Measurements from ENCODE around the gene RPL27A. TPM values are rescaled to one million over a fixed set of nuclear protein-coding genes. Genes with fewer than 3 reads are reported as not detected.

The RPL27A gene
- total RNA-seq, 3 donors from 2014 or later (not counting 1 experiment from before 2014, with no cell fraction given): 672 to 1,208 (median 807) TPM

DNA sequence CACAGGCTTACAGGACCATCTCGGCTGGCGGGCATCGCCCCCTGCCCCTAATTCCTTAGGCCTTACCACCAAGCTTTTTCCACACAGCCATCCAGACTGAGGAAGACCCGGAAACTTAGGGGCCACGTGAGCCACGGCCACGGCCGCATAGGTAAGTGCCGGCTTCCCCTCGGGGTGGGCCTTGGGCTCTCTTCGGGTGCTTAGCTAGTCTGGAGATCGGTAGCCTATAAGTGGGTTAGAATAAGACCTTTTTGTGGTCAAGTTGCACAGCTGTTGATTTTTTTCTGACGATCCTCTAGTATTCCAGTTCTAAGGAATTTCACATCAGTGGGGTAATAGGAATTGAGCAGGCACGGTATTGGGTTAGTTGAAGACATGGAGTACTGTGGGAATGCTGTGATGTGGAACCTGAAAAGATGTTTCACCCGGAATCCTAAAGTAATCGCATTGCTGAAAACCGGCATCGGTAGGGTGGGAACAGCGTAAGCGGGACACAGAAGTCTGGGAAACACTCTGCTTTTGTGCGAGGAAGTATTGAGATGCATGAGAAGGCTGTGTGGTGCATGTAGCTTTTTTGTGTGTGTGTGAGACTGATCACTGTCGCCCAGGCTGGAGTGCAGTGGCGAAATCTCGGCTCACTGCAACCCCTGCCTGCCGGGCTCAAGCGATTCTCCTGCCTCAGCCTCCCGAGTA, 669 bp downstream of the RPL27A start:
- H3K27ac Mint-ChIP-seq: peak overlapping the region; percentile 93
- H3K27me3 Mint-ChIP-seq (ENCODE audit: low read depth in 2 of 2): no peaks in the 10 kb centered on the region
- Histone ChIP-seq H3K9me3 (ENCODE audit: control insufficient read depth, insufficient read depth, low read length) (no peaks in the 10 kb centered on the region), H3K4me1 (ENCODE audit: control insufficient read depth, insufficient read depth, low read length) (peaks cover 28% of the 10 kb centered on the region), H3K36me3 (ENCODE audit: control insufficient read depth, insufficient read depth, low read length) (peaks cover 35% of the 10 kb centered on the region), H3K27ac (ENCODE audit: low read length) (peak overlapping the region; percentile 78), H3K4me3 (ENCODE audit: low read length) (peak overlapping the region; percentile 58), H3K27me3 (ENCODE audit: control insufficient read depth, insufficient read depth, low read length) (no peaks in the 10 kb centered on the region)
- peaks cover 38 to 44% of the 10 kb centered on the region in 2 donors for H3K4me1 Mint-ChIP-seq
- no peaks in the 10 kb centered on the region for H3K36me3 Mint-ChIP-seq
- intact Hi-C loops (cut with micrococcal nuclease): loop anchor here (5.0 kb wide), 1 partner anchor 94 kb away; no protein-coding TSS in a partner anchor
- no peaks in the 10 kb centered on the region for H3K9me3 Mint-ChIP-seq
- WGBS (ENCODE audit: insufficient coverage): 7% methylated on average over 27 of the region's 27 CpGs
- no peak for ATAC-seq
- peak in 1 of 2 donors; percentile 19 for DNase-seq
- TF ChIP-seq, protein P1, sequence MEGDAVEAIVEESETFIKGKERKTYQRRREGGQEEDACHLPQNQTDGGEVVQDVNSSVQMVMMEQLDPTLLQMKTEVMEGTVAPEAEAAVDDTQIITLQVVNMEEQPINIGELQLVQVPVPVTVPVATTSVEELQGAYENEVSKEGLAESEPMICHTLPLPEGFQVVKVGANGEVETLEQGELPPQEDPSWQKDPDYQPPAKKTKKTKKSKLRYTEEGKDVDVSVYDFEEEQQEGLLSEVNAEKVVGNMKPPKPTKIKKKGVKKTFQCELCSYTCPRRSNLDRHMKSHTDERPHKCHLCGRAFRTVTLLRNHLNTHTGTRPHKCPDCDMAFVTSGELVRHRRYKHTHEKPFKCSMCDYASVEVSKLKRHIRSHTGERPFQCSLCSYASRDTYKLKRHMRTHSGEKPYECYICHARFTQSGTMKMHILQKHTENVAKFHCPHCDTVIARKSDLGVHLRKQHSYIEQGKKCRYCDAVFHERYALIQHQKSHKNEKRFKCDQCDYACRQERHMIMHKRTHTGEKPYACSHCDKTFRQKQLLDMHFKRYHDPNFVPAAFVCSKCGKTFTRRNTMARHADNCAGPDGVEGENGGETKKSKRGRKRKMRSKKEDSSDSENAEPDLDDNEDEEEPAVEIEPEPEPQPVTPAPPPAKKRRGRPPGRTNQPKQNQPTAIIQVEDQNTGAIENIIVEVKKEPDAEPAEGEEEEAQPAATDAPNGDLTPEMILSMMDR (IDR thresholded peaks at IDR 0.05): no peak
- H3K4me3 Mint-ChIP-seq: peak overlapping the region; percentile 87

DNA sequence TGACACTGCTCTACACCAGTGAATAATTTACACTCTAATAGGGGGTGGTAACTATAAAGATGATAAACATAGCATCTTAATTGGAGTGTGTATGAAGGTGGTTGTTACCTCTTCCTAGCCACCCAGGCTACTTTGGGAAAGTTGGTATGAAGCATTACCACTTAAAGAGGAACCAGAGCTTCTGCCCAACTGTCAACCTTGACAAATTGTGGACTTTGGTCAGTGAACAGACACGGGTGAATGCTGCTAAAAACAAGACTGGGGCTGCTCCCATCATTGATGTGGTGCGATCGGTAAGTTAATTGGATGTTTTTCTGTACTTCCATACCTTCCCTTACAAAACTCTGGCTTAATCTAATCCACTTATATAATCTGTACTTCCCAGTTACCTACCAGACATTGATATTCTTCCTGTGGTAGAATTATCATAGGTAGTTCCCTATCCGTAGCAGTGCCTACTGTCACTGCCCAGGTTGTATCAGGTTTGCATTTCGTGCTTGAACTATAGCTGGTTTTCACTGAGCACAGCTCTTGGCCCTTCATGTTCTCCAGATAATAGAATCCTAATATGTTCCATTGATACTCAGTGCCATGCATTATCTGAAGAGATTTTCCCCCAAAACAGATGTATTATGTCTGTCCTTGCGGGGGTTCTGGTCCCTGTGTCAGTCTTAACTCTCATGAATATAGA, 2.2 kb downstream of the RPL27A start:
- Histone ChIP-seq H3K36me3 (ENCODE audit: control insufficient read depth, insufficient read depth, low read length) (peaks cover 31% of the 10 kb centered on the region), H3K9me3 (ENCODE audit: control insufficient read depth, insufficient read depth, low read length) (no peaks in the 10 kb centered on the region), H3K27ac (ENCODE audit: low read length) (peak overlapping the region; percentile 6), H3K27me3 (ENCODE audit: control insufficient read depth, insufficient read depth, low read length) (no peaks in the 10 kb centered on the region), H3K4me1 (ENCODE audit: control insufficient read depth, insufficient read depth, low read length) (peaks cover 32% of the 10 kb centered on the region), H3K4me3 (ENCODE audit: low read length) (no peak overlapping the region)
- H3K4me1 Mint-ChIP-seq: peaks cover 52 to 57% of the 10 kb centered on the region in 2 donors
- intact Hi-C loops (cut with micrococcal nuclease): loop anchor here (5.0 kb wide), 1 partner anchor 93 kb away; no protein-coding TSS in a partner anchor
- 84% methylated on average over 3 of the region's 6 CpGs for WGBS (ENCODE audit: insufficient coverage)
- no peaks in the 10 kb centered on the region for H3K9me3 Mint-ChIP-seq
- DNase-seq (no peak), ATAC-seq (no peak)
- H3K36me3 Mint-ChIP-seq: no peaks in the 10 kb centered on the region
- no peaks in the 10 kb centered on the region for H3K27me3 Mint-ChIP-seq (ENCODE audit: low read depth in 2 of 2)
- peak overlapping the region; percentile 93 for H3K27ac Mint-ChIP-seq
- H3K4me3 Mint-ChIP-seq: peak overlapping the region; percentile 45
- TF ChIP-seq, protein P1 (IDR thresholded peaks at IDR 0.05): no peak

DNA sequence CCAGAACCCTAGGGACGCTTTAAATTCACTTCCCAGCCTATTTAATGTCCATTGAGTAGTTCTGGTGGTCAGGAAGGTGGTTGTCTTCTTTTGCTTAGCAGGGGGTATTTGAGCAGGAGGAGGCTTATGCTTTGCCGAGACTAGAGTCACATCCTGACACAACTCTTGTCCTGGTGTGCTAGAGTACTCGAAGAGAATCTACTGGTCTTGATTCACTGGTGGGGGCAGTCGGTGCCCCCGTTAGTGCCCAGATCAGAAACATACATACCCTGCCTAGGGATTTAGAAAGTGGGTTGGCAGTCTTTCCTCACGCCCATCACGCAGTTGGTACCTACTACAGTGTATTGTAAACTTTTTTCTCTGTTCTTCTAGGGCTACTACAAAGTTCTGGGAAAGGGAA, 2.7 kb downstream of the RPL27A start:
- no peak overlapping the region for H3K27ac ChIP-seq (ENCODE audit: low read length)
- H3K9me3 Mint-ChIP-seq: no peaks in the 10 kb centered on the region
- peaks cover 32% of the 10 kb centered on the region for H3K4me1 ChIP-seq (ENCODE audit: control insufficient read depth, insufficient read depth, low read length)
- H3K9me3 ChIP-seq (ENCODE audit: control insufficient read depth, insufficient read depth, low read length): no peaks in the 10 kb centered on the region
- H3K4me3 Mint-ChIP-seq: peak overlapping the region; percentile 45
- DNase-seq: no peak
- no peak for ATAC-seq
- no peaks in the 10 kb centered on the region for H3K27me3 ChIP-seq (ENCODE audit: control insufficient read depth, insufficient read depth, low read length)
- H3K27me3 Mint-ChIP-seq (ENCODE audit: low read depth in 2 of 2): no peaks in the 10 kb centered on the region
- TF ChIP-seq, protein P1 (IDR thresholded peaks at IDR 0.05): no peak
- no peaks in the 10 kb centered on the region for H3K36me3 Mint-ChIP-seq
- H3K36me3 ChIP-seq (ENCODE audit: control insufficient read depth, insufficient read depth, low read length): peaks cover 31% of the 10 kb centered on the region
- H3K27ac Mint-ChIP-seq: peak overlapping the region; percentile 30 to 52
- H3K4me3 ChIP-seq (ENCODE audit: low read length): no peak overlapping the region
- peaks cover 57 to 62% of the 10 kb centered on the region in 2 donors for H3K4me1 Mint-ChIP-seq
- 72% methylated on average over 6 of the region's 7 CpGs for WGBS (ENCODE audit: insufficient coverage)
- intact Hi-C loops (cut with micrococcal nuclease): no loop called here

Data from natural killer cell (primary cell).